Measurements from ENCODE around the gene MARCHF5. TPM values are rescaled to one million over a fixed set of nuclear protein-coding genes. Genes with fewer than 3 reads are reported as not detected.

The MARCHF5 gene
- total RNA-seq, 2 experiments from 2014 or later: 33.5 to 36.1 TPM

GRCh38 chr10:92366412-92367021 is 75.5 kb downstream of the MARCHF5 start:
- no peaks in the 10 kb centered on the region for H3K9me3 Mint-ChIP-seq
- TF ChIP-seq, protein P1, sequence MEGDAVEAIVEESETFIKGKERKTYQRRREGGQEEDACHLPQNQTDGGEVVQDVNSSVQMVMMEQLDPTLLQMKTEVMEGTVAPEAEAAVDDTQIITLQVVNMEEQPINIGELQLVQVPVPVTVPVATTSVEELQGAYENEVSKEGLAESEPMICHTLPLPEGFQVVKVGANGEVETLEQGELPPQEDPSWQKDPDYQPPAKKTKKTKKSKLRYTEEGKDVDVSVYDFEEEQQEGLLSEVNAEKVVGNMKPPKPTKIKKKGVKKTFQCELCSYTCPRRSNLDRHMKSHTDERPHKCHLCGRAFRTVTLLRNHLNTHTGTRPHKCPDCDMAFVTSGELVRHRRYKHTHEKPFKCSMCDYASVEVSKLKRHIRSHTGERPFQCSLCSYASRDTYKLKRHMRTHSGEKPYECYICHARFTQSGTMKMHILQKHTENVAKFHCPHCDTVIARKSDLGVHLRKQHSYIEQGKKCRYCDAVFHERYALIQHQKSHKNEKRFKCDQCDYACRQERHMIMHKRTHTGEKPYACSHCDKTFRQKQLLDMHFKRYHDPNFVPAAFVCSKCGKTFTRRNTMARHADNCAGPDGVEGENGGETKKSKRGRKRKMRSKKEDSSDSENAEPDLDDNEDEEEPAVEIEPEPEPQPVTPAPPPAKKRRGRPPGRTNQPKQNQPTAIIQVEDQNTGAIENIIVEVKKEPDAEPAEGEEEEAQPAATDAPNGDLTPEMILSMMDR (IDR thresholded peaks at IDR 0.05): no peak
- Histone ChIP-seq H3K36me3 (ENCODE audit: insufficient read depth, low read length) (no peaks in the 10 kb centered on the region), H3K9me3 (ENCODE audit: control insufficient read depth in 1 of 2, insufficient read depth in 1 of 2, low read length in 2 of 2) (no peaks in the 10 kb centered on the region), H3K4me1 (ENCODE audit: insufficient read depth, low read length) (no peaks in the 10 kb centered on the region), H3K4me3 (ENCODE audit: low read length) (no peak overlapping the region), H3K27ac (ENCODE audit: low read depth in 1 of 2, low read length in 2 of 2) (no peak overlapping the region), H3K27me3 (ENCODE audit: control insufficient read depth in 1 of 2, insufficient read depth in 2 of 2, low read length in 2 of 2) (peaks cover 4 to 12% of the 10 kb centered on the region in 2 experiments)
- ChIA-PET POLR2A (no interaction called here), CTCF (no interaction called here)
- intact Hi-C loops (cut with DNase I, micrococcal nuclease): no loop called here
- no peaks in the 10 kb centered on the region for H3K36me3 Mint-ChIP-seq (ENCODE audit: low read depth)
- H3K4me3 Mint-ChIP-seq: no peak overlapping the region
- no peak for DNase-seq
- H3K27ac Mint-ChIP-seq: no peak overlapping the region
- no peaks in the 10 kb centered on the region for H3K4me1 Mint-ChIP-seq (ENCODE audit: low read depth)
- peaks cover 31% of the 10 kb centered on the region for H3K27me3 Mint-ChIP-seq
- no peak for ATAC-seq (ENCODE audit: poor library complexity)

DNA sequence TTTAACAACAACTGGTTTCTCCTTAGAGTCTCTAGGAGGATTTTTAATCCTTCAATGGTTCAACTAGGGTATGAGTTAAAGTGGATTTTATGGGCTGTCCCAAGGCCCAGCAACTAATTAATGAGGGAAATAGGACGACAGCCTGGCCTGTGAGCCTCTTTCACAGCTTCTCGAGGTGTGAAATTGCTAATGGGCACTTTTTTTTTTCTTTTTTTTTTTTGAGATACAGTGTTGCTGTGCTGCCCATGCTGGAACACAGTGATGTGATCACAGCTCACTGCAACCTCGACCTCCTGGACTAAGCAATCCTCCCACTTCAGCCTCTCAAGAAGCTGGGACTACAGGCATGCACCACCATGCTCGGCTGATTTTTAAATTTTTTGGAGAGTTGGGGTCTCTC is 87.0 kb downstream of the MARCHF5 start:
- no peaks in the 10 kb centered on the region for H3K36me3 Mint-ChIP-seq (ENCODE audit: low read depth)
- intact Hi-C loops (cut with DNase I, micrococcal nuclease): no loop called here
- TF ChIP-seq, protein P1 (IDR thresholded peaks at IDR 0.05): no peak
- H3K27ac ChIP-seq (ENCODE audit: low read depth in 1 of 2, low read length in 2 of 2): no peak overlapping the region
- H3K4me3 Mint-ChIP-seq: no peak overlapping the region
- POLR2A ChIA-PET: no interaction called here
- H3K27me3 ChIP-seq (ENCODE audit: control insufficient read depth in 1 of 2, insufficient read depth in 2 of 2, low read length in 2 of 2): no peaks in the 10 kb centered on the region
- no peak overlapping the region for H3K4me3 ChIP-seq (ENCODE audit: low read length)
- no peak overlapping the region for H3K27ac Mint-ChIP-seq
- CTCF ChIA-PET: no interaction called here
- no peaks in the 10 kb centered on the region for H3K4me1 Mint-ChIP-seq (ENCODE audit: low read depth)
- H3K9me3 Mint-ChIP-seq: no peaks in the 10 kb centered on the region
- H3K36me3 ChIP-seq (ENCODE audit: insufficient read depth, low read length): no peaks in the 10 kb centered on the region
- H3K27me3 Mint-ChIP-seq: peaks cover 9% of the 10 kb centered on the region
- ATAC-seq (ENCODE audit: poor library complexity) (no peak), DNase-seq (no peak)
- H3K9me3 ChIP-seq (ENCODE audit: control insufficient read depth in 1 of 2, insufficient read depth in 1 of 2, low read length in 2 of 2): no peaks in the 10 kb centered on the region
- H3K4me1 ChIP-seq (ENCODE audit: insufficient read depth, low read length): no peaks in the 10 kb centered on the region

- H3K4me3 Mint-ChIP-seq: no peak overlapping the region
- TF ChIP-seq, protein P1 (IDR thresholded peaks at IDR 0.05): no peak
- ATAC-seq (ENCODE audit: poor library complexity): no peak
- H3K9me3 Mint-ChIP-seq: no peaks in the 10 kb centered on the region
- peaks cover 11% of the 10 kb centered on the region for H3K27me3 Mint-ChIP-seq
- no peaks in the 10 kb centered on the region for H3K4me1 ChIP-seq (ENCODE audit: insufficient read depth, low read length)
- H3K4me3 ChIP-seq (ENCODE audit: low read length): no peak overlapping the region
- ChIA-PET CTCF (no interaction called here), POLR2A (no interaction called here)
- H3K9me3 ChIP-seq (ENCODE audit: control insufficient read depth in 1 of 2, insufficient read depth in 1 of 2, low read length in 2 of 2): no peaks in the 10 kb centered on the region
- H3K36me3 Mint-ChIP-seq (ENCODE audit: low read depth): no peaks in the 10 kb centered on the region
- H3K27ac Mint-ChIP-seq: no peak overlapping the region
- intact Hi-C loops (cut with DNase I, micrococcal nuclease): no loop called here
- no peaks in the 10 kb centered on the region for H3K4me1 Mint-ChIP-seq (ENCODE audit: low read depth)
- H3K27ac ChIP-seq (ENCODE audit: low read depth in 1 of 2, low read length in 2 of 2): no peak overlapping the region
- no peak for DNase-seq
- no peaks in the 10 kb centered on the region for H3K36me3 ChIP-seq (ENCODE audit: insufficient read depth, low read length)
- peaks cover 0 to 2% of the 10 kb centered on the region in 2 experiments for H3K27me3 ChIP-seq (ENCODE audit: control insufficient read depth in 1 of 2, insufficient read depth in 2 of 2, low read length in 2 of 2)
These were observed 90.6 kb downstream of the MARCHF5 start for GRCh38 chr10:92381543-92381954.
